SU-DHL-6 (cell line): ENCODE data around the gene TENT5C.

Experiments used
- EZH2phosphoT487 ChIP-seq: fragments of 200-600 bp; sonication (generic), shearing (Covaris generic); conservative IDR thresholded peaks from 2 replicates; pipeline ENCODE4 v1.6.1; 2018; ENCODE audit warnings: mild to moderate bottlenecking, antibody characterized with exemption, low read length, moderate library complexity, mixed read lengths
- TF ChIP-seq, protein P1 (sequence below): fragments of 200-600 bp; sonication (generic); IDR thresholded peaks from one replicate; pipeline ENCODE4 v1.5.1; 2017; ENCODE audit warnings: antibody characterized with exemption, mild to moderate bottlenecking, low read length, moderate library complexity; ENCODE audit not compliant: insufficient read depth, poor library complexity, severe bottlenecking

DNA sequence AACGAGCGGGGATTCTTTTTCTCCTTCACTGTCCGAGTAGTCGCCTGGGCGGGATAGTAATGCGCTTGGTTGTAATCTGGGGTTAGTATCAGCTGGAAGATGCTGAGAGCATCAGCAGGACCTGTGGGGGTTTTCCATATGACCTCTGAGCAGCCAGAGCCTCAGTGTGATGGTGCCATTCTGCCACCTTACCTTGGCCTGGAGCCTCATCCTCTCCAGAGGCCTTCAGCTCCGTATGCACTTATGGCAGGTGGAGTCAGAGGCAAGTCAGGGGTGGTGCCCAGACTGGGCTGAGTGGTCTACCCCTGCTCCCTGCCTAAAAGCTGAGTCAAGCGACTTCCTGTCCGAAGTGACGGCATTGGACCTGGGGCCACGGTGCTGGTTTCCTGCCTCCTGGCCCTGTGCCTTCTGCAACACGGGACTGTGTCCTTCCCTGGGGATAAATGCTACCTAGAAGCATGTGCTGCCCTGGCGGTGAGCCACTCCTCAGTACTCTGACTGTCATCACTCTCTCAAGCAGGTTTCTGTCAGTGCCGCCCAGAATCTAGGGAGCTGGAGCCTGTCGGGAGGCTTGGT is 24.7 kb downstream of the TENT5C start:
- TF ChIP-seq, protein P1, sequence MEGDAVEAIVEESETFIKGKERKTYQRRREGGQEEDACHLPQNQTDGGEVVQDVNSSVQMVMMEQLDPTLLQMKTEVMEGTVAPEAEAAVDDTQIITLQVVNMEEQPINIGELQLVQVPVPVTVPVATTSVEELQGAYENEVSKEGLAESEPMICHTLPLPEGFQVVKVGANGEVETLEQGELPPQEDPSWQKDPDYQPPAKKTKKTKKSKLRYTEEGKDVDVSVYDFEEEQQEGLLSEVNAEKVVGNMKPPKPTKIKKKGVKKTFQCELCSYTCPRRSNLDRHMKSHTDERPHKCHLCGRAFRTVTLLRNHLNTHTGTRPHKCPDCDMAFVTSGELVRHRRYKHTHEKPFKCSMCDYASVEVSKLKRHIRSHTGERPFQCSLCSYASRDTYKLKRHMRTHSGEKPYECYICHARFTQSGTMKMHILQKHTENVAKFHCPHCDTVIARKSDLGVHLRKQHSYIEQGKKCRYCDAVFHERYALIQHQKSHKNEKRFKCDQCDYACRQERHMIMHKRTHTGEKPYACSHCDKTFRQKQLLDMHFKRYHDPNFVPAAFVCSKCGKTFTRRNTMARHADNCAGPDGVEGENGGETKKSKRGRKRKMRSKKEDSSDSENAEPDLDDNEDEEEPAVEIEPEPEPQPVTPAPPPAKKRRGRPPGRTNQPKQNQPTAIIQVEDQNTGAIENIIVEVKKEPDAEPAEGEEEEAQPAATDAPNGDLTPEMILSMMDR: no peak
- no peak for TF ChIP-seq EZH2phosphoT487
